CD14-positive monocyte (primary cell): ENCODE data around the gene SHBG. TPM values are rescaled to one million over a fixed set of nuclear protein-coding genes. Genes with fewer than 3 reads are reported as not detected.
A peak's percentile ranks its signal among the peaks of the same experiment; 100 is the strongest.

Experiments used
- DNase-seq, 3 donors: peaks; one replicate each; pipeline ENCODE4 v3.0.0-alpha.2; 2011 to 2022
- H2AFZ ChIP-seq: 2 replicates; pipeline ENCODE4 v1.6.0; 2012; ENCODE audit warnings: mild to moderate bottlenecking, low read depth, low read length, inconsistent platforms; ENCODE audit not compliant: insufficient read depth, poor library complexity, severe bottlenecking
- H3K27ac ChIP-seq, 2 donors: 1 replicate in 1 of 2; 2 replicates in 1 of 2; pipeline ENCODE4 v1.5.1; 2012 to 2013; ENCODE audit warnings: low read length in 2 of 2, control low read depth in 1 of 2, inconsistent platforms in 1 of 2, low read depth in 1 of 2, mild to moderate bottlenecking in 1 of 2
- H3K27me3 ChIP-seq, 2 donors: one replicate each; pipeline versions ENCODE4 v1.6.0 to v1.6.1; 2011 to 2013; ENCODE audit warnings: low read length in 2 of 2; ENCODE audit not compliant: control insufficient read depth in 2 of 2, insufficient read depth in 2 of 2
- H3K36me3 ChIP-seq, 2 donors: replicated peaks in 1 of 2; 1 replicate in 1 of 2; 2 replicates in 1 of 2; pipeline versions ENCODE4 v1.5.1 to v1.6.1; 2012 to 2013; ENCODE audit warnings: low read length in 2 of 2, control low read depth in 1 of 2, inconsistent platforms in 1 of 2, mild to moderate bottlenecking in 1 of 2; ENCODE audit not compliant: insufficient read depth in 2 of 2, control insufficient read depth in 1 of 2
- H3K4me1 ChIP-seq, 2 donors: 1 replicate in 1 of 2; 2 replicates in 1 of 2; pipeline versions ENCODE4 v1.5.1 to v1.6.1; 2012 to 2013; ENCODE audit warnings: low read length in 2 of 2, control low read depth in 1 of 2, inconsistent platforms in 1 of 2, mild to moderate bottlenecking in 1 of 2, moderate library complexity in 1 of 2; ENCODE audit not compliant: insufficient read depth in 2 of 2, control insufficient read depth in 1 of 2
- H3K4me2 ChIP-seq: replicated peaks from 2 replicates; pipeline ENCODE3; 2012; ENCODE audit warnings: low read length, moderate library complexity, mild to moderate bottlenecking; ENCODE audit not compliant: poor library complexity, severe bottlenecking; ENCODE audit errors: extremely low read depth
- H3K4me3 ChIP-seq, 3 experiments: fragments of 200-600 bp in 1 of 3; sonication (generic) in 1 of 3; replicated peaks in 1 of 3; 1 replicate in 2 of 3; 2 replicates in 1 of 3; pipeline ENCODE4 v1.5.1; 2011 to 2013; ENCODE audit warnings: low read length in 3 of 3, mild to moderate bottlenecking in 3 of 3, control low read depth in 2 of 3, low read depth in 2 of 3, inconsistent platforms in 1 of 3, moderate library complexity in 1 of 3
- H3K79me2 ChIP-seq: 2 replicates; pipeline ENCODE4 v1.6.0; 2012; ENCODE audit warnings: mild to moderate bottlenecking, control low read depth, inconsistent platforms, low read length, moderate library complexity; ENCODE audit not compliant: insufficient read depth
- H3K9ac ChIP-seq: 2 replicates; pipeline ENCODE4 v1.6.0; 2017; ENCODE audit warnings: low read length, mild to moderate bottlenecking; ENCODE audit not compliant: insufficient read depth, poor library complexity, severe bottlenecking
- H3K9me3 ChIP-seq, 2 donors: replicated peaks in 1 of 2; 1 replicate in 1 of 2; 2 replicates in 1 of 2; pipeline versions ENCODE4 v1.5.1 to v1.6.1; 2012 to 2013; ENCODE audit warnings: low read length in 2 of 2, control low read depth in 1 of 2; ENCODE audit not compliant: control insufficient read depth in 1 of 2, insufficient read depth in 1 of 2
- H4K20me1 ChIP-seq: 2 replicates; pipeline ENCODE4 v1.6.0; 2012; ENCODE audit warnings: mild to moderate bottlenecking, low read length, control low read depth, moderate library complexity; ENCODE audit not compliant: insufficient read depth
- H3K27ac Mint-ChIP-seq, 7 donors: one replicate each; pipeline ENCODE4 v1.8.0; 2020; ENCODE audit warnings: mild to moderate bottlenecking in 7 of 7, mixed read lengths in 7 of 7, moderate library complexity in 6 of 7, inconsistent platforms in 2 of 7
- H3K27me3 Mint-ChIP-seq, 3 donors: one replicate each; pipeline ENCODE4 v1.8.0; 2021 to 2022; ENCODE audit warnings: low read depth in 3 of 3, mild to moderate bottlenecking in 3 of 3, mixed read lengths in 3 of 3, moderate library complexity in 3 of 3, inconsistent platforms in 1 of 3
- H3K36me3 Mint-ChIP-seq, 2 donors: one replicate each; pipeline ENCODE4 v1.8.0; 2020; ENCODE audit warnings: mixed read lengths in 2 of 2, inconsistent platforms in 1 of 2, mild to moderate bottlenecking in 1 of 2
- H3K4me1 Mint-ChIP-seq: one replicate; pipeline ENCODE4 v1.8.0; 2020; ENCODE audit warnings: mild to moderate bottlenecking, mixed read lengths
- H3K4me3 Mint-ChIP-seq, 2 donors: one replicate each; pipeline ENCODE4 v1.8.0; 2020; ENCODE audit warnings: mild to moderate bottlenecking in 2 of 2, mixed read lengths in 2 of 2, moderate library complexity in 1 of 2
- H3K9me3 Mint-ChIP-seq, 7 donors: one replicate each; pipeline ENCODE4 v1.8.0; 2020 to 2022; ENCODE audit warnings: mixed read lengths in 7 of 7, mild to moderate bottlenecking in 6 of 7, moderate library complexity in 6 of 7, inconsistent platforms in 2 of 7
- WGBS: methylation state at CpG from one replicate; pipeline ENCODE4 v1.1.5; 2013; ENCODE audit warnings: missing lambda C conversion rate; ENCODE audit not compliant: insufficient coverage; 5-methylcytosine and 5-hydroxymethylcytosine counted together
- intact Hi-C, 2 donors: fragments of 100-400 bp; cut with micrococcal nuclease; formaldehyde crosslinking; loops; one replicate each; pipeline versions ENCODE4 v1.15.0 to v1.15.1; 2023
- polyA plus RNA-seq, 3 donors: library from polyadenylated mRNA; depleted of rRNA in 1 of 3; unstranded in 2 of 3; stranded (reverse) in 1 of 3; fragments of 300-500 nt in 2 of 3; fragments of >200 nt in 1 of 3; fragmentation: Illumina TruSeq in 2 of 3; gene quantifications; 1 replicate in 2 of 3; 2 replicates in 1 of 3; pipeline ENCODE4 v1.2.3, GENCODE V29; 2012 to 2021
- TF ChIP-seq, protein P1 (sequence below): fragments of 200-600 bp; IDR thresholded peaks from one replicate; pipeline ENCODE4 v1.8.0; 2022; ENCODE audit warnings: antibody characterized with exemption, mild to moderate bottlenecking

SHBG gene
- polyA plus RNA-seq, 3 donors: 0.43 TPM; not detected in 1

DNA sequence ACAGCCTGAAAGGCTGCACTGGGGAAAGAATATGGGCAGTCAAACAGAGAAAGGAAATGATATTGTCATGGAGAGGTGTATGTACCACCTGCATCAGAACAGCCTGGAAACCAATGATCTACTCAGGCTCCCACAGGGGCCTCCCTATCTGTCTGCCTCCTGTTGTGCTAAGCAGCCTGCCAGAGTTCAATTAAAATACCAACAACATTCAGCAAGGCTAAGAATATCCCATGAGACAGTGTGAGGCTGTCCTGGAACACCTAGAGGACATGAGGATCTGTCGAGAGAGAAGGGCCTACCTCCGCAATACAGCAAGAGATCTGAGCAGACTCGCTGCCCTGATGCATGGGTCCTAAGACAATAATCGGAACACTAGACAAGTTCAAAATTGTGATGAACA, 23.7 kb upstream of the SHBG start:
- H3K36me3 ChIP-seq: peaks cover 42 to 65% of the 10 kb centered on the region in 2 donors
- peaks cover 40% of the 10 kb centered on the region for H3K79me2 ChIP-seq
- no CpG with 5 or more reads among the region's 4 CpGs for WGBS
- no peak overlapping the region for H3K4me3 ChIP-seq
- Mint-ChIP-seq H3K4me3 (no peak overlapping the region), H3K4me1 (peaks cover 12% of the 10 kb centered on the region), H3K36me3 (peaks cover 52 to 63% of the 10 kb centered on the region in 2 donors), H3K9me3 (no peaks in the 10 kb centered on the region), H3K27ac (no peak overlapping the region), H3K27me3 (no peaks in the 10 kb centered on the region)
- no peak overlapping the region for H2AFZ ChIP-seq
- intact Hi-C loops: no loop called here
- H3K27me3 ChIP-seq: no peaks in the 10 kb centered on the region
- H4K20me1 ChIP-seq: peaks cover 39% of the 10 kb centered on the region
- no peaks in the 10 kb centered on the region for H3K9me3 ChIP-seq
- no peak overlapping the region for H3K4me2 ChIP-seq
- no peak overlapping the region for H3K9ac ChIP-seq
- TF ChIP-seq, protein P1, sequence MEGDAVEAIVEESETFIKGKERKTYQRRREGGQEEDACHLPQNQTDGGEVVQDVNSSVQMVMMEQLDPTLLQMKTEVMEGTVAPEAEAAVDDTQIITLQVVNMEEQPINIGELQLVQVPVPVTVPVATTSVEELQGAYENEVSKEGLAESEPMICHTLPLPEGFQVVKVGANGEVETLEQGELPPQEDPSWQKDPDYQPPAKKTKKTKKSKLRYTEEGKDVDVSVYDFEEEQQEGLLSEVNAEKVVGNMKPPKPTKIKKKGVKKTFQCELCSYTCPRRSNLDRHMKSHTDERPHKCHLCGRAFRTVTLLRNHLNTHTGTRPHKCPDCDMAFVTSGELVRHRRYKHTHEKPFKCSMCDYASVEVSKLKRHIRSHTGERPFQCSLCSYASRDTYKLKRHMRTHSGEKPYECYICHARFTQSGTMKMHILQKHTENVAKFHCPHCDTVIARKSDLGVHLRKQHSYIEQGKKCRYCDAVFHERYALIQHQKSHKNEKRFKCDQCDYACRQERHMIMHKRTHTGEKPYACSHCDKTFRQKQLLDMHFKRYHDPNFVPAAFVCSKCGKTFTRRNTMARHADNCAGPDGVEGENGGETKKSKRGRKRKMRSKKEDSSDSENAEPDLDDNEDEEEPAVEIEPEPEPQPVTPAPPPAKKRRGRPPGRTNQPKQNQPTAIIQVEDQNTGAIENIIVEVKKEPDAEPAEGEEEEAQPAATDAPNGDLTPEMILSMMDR: no peak
- no peak for DNase-seq
- H3K27ac ChIP-seq: peak overlapping the region in 1 of 2 donors; percentile 20
- no peaks in the 10 kb centered on the region for H3K4me1 ChIP-seq

DNA sequence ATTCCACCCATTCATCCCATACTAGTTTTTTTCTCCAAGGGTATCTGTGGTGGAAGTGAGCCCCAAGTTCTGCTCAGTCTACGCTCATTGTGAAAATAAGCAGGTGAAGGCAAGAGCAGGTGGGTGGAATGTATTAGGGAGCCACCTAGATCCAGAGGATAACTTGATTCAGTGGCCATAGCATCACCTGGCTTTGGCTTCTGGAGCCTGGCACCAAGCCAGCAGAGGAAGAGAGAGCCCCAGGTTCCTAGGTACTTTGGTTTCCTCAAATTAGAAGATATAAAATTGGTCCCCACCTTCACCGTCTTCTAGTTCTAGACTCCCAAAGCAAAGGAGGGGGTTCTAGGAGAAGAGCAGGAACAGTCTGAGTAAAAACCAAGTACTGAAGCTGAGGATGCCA, 19.3 kb upstream of the SHBG start:
- DNase-seq: no peak
- Histone ChIP-seq H3K27me3 (no peaks in the 10 kb centered on the region), H3K27ac (no peak overlapping the region), H3K4me1 (peaks cover 24 to 31% of the 10 kb centered on the region in 2 donors), H3K36me3 (peaks cover 9 to 22% of the 10 kb centered on the region in 2 donors), H3K4me2 (no peak overlapping the region), H2AFZ (no peak overlapping the region), H3K9me3 (no peaks in the 10 kb centered on the region), H3K79me2 (peaks cover 71% of the 10 kb centered on the region), H3K9ac (no peak overlapping the region), H4K20me1 (peaks cover 54% of the 10 kb centered on the region), H3K4me3 (no peak overlapping the region)
- Mint-ChIP-seq H3K4me3 (no peak overlapping the region), H3K27me3 (no peaks in the 10 kb centered on the region), H3K9me3 (no peaks in the 10 kb centered on the region), H3K4me1 (peaks cover 38% of the 10 kb centered on the region), H3K36me3 (peaks cover 18 to 27% of the 10 kb centered on the region in 2 donors), H3K27ac (peak overlapping the region in 2 of 7 donors; percentile 47 to 72)
- 100% methylated on average over 1 of the region's 2 CpGs for WGBS
- intact Hi-C loops: no loop called here
- TF ChIP-seq, protein P1: no peak
